IgD-negative memory B cell (primary cell): Measurements from ENCODE around the gene TASP1. TPM values are rescaled to one million over a fixed set of nuclear protein-coding genes. Genes with fewer than 3 reads are reported as not detected.
A peak's percentile ranks its signal among the peaks of the same experiment; 100 is the strongest.

ENCODE experiments used
- H3K27ac Mint-ChIP-seq, 3 donors: one replicate each; pipeline ENCODE4 v1.8.0; 2020 to 2022; ENCODE audit warnings: mild to moderate bottlenecking in 3 of 3, mixed read lengths in 3 of 3, moderate library complexity in 1 of 3
- H3K27me3 Mint-ChIP-seq: one replicate; pipeline ENCODE4 v1.8.0; 2021; ENCODE audit warnings: mixed read lengths
- H3K36me3 Mint-ChIP-seq: one replicate; pipeline ENCODE4 v1.8.0; 2020; ENCODE audit warnings: mild to moderate bottlenecking, mixed read lengths
- H3K4me1 Mint-ChIP-seq, 3 donors: one replicate each; pipeline ENCODE4 v1.8.0; 2020 to 2022; ENCODE audit warnings: mixed read lengths in 3 of 3, mild to moderate bottlenecking in 1 of 3
- H3K4me3 Mint-ChIP-seq, 4 donors: one replicate each; pipeline ENCODE4 v1.8.0; 2020 to 2022; ENCODE audit warnings: mild to moderate bottlenecking in 4 of 4, mixed read lengths in 4 of 4, moderate library complexity in 3 of 4
- H3K9me3 Mint-ChIP-seq, 3 donors: one replicate each; pipeline ENCODE4 v1.8.0; 2020 to 2021; ENCODE audit warnings: mixed read lengths in 3 of 3, mild to moderate bottlenecking in 1 of 3
- polyA plus RNA-seq: library from polyadenylated mRNA; unstranded; fragments of 300-500 nt; fragmentation: Illumina TruSeq; gene quantifications from one replicate; pipeline ENCODE4 v1.2.3, GENCODE V29; 2021

TASP1 gene
- polyA plus RNA-seq, 1 donor from 2014 or later, result 11.4 TPM

DNA sequence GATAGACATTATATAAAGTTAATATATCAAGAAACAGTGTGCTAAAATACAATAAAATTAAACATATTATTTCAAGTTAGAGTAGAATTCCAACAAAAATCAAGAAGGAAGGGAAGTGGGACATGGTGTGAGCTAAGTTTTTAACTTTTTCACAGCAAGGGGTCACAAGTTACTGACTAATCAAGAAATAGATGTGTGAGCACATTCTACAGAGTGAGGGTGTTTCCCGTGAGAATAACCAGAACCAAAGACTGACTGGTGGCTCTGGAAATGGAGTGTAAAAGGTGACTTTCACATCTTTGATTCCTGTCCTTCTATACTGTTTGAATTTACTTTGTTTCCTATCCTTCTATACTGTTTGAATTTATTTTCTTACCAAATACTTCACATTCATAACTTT, 206.6 kb downstream of the TASP1 start:
- no peak overlapping the region for H3K4me3 Mint-ChIP-seq
- H3K27ac Mint-ChIP-seq, result no peak overlapping the region
- peaks cover 0 to 6% (median 1%) of the 10 kb centered on the region in 3 donors for H3K4me1 Mint-ChIP-seq
- H3K27me3 Mint-ChIP-seq, result no peaks in the 10 kb centered on the region
- peaks cover 4 to 8% (median 5%) of the 10 kb centered on the region in 3 donors for H3K9me3 Mint-ChIP-seq
- H3K36me3 Mint-ChIP-seq, result peaks cover 12% of the 10 kb centered on the region

DNA sequence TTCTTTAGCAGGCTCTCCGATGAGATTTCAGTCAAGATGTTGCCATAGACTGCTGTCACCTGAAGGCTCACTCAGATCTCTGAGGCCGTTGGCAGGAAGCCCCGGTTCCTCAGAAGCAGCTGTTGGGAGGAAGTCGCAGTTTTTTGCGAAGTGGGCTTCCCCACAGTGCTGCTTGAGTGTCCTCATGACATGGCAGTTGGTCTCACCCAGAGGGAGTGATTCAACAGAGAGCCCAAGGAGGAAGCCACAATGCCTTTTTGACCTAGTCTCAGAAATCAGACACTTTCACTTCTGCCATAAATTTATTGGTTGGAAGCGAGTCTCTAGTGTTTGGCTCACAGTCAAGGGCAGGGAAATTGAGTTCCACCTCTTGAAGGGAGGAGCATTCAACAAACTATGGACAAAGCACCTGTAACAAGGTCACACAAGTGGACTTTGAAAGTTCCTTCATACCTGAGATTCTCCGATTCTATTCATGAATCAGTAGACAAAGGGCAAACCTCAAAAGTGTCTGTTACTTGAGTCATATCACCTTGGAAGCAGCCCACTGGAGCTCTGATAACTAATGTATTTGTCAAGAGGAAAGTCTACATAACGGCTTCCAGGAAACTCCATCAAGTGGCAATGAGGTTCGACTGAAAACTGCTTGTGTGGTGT, 208.3 kb downstream of the TASP1 start:
- Mint-ChIP-seq H3K27me3 (no peaks in the 10 kb centered on the region), H3K4me3 (no peak overlapping the region), H3K27ac (no peak overlapping the region), H3K36me3 (peaks cover 13% of the 10 kb centered on the region), H3K9me3 (peaks cover 4 to 7% (median 5%) of the 10 kb centered on the region in 3 donors), H3K4me1 (peaks cover 0 to 6% (median 1%) of the 10 kb centered on the region in 3 donors)

DNA sequence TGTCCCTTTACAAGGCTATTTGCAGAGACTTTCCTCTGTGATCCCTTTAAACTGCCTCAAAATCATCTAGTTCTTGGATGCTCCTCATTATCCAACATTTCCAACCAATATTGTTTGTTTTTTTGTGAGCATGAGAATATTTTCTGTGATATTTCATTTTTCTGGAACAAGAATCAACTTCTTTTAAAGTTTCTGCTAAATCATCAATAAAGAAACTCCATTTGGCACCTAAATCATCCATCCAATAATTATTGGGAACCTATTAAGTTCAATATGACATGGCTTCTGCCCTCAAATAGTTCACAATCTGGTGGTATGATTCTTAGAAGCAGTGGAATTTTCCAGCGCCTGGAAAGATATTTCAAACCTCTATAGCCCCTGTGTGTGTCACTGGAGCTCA, 210.0 kb downstream of the TASP1 start:
- H3K4me3 Mint-ChIP-seq, result no peak overlapping the region
- peaks cover 0 to 6% (median 1%) of the 10 kb centered on the region in 3 donors for H3K4me1 Mint-ChIP-seq
- no peak overlapping the region for H3K27ac Mint-ChIP-seq
- H3K27me3 Mint-ChIP-seq, result no peaks in the 10 kb centered on the region
- peaks cover 15% of the 10 kb centered on the region for H3K36me3 Mint-ChIP-seq
- peaks cover 4 to 7% (median 5%) of the 10 kb centered on the region in 3 donors for H3K9me3 Mint-ChIP-seq

DNA sequence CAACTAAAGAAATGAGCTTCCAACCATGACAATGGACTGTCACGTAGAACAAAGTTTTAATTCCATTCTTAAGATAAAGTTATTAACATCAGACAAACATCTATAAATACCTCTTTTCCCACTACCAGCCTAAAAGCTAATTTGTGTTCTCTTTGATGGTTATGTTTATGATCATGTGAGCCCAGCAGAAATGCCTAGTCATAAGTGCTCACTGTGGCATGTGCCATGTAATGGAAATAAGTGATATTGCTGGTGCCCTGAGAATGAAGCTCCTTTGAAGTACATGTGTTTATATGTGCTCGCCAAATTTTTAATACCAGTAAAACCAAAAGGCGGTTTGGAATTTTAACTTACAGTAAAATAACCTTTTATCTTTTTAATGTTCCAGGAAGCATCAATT, 211.9 kb downstream of the TASP1 start:
- Mint-ChIP-seq H3K27me3 (no peaks in the 10 kb centered on the region), H3K4me3 (no peak overlapping the region), H3K9me3 (peaks cover 4 to 7% (median 5%) of the 10 kb centered on the region in 3 donors), H3K36me3 (peaks cover 11% of the 10 kb centered on the region), H3K27ac (no peak overlapping the region), H3K4me1 (peaks cover 0 to 6% (median 1%) of the 10 kb centered on the region in 3 donors)

DNA sequence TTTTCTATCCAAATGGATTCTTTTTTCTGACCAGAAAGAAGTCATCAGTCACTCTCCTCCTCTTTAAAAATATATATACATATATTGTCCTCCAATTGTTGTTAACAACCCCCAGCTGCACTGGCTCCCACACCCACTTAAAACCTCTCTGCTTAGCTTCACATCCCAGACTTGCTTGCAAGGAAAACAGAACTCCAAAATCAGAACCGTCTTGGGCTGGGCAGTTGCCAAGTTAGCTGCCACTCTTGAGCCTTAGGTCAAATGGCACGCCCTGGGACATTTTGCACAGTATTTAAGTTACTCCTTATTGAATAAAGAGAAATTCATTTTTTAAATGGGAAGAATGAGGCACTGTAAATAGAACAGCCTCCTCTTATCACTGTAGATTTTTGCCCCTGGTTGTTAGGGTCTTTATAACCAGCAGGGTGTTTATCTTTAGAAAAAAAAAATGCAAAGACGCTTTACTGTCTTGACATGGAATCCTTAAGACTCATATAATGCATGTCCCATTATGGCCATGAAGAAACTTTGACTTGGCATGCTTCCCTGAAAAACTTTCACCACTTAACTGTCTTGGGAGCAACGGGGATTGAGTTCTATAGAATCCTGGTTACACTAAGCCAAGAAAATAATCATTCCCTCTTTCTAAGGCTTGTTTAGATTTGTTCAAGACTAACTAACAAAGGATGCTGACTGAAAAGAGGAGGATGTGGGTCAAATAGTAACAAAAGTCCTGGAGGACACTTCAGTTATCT, 213.2 kb downstream of the TASP1 start:
- Mint-ChIP-seq H3K4me1 (peaks cover 0 to 2% (median 0%) of the 10 kb centered on the region in 3 donors), H3K27ac (no peak overlapping the region), H3K36me3 (peaks cover 11% of the 10 kb centered on the region), H3K9me3 (peaks cover 0 to 4% (median 2%) of the 10 kb centered on the region in 3 donors), H3K27me3 (no peaks in the 10 kb centered on the region), H3K4me3 (no peak overlapping the region)

DNA sequence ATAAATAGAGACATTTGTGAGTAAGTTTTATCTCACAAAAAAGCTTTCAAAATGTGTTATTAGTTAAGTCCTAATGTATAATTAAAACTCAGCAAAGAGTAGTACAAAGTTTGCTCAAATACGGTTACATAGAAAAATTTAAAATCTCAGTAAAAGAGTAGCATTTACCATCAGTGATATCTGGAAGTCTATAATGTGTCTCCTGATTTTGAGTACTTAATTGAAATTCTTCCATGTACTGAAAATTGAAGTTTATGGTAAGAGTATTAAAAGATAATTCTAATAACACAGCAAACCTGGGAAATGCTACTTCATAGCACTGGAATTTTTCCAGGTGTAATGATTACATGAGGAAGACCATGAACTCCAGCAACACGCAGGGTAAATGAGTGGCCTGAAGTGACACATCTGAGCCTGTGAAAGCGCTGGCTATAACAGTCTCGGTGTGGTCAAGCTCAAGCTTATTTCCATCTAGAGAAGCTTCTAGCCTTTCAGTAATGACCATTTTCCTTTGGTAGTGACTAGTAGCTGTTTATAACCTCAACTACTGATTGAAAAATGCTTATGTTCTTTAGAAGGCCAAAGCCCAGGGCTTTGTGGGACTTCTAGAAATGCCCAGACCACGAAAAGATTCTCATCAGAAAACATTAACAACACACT, 214.4 kb downstream of the TASP1 start:
- Mint-ChIP-seq H3K4me3 (no peak overlapping the region), H3K9me3 (peaks cover 0 to 2% (median 0%) of the 10 kb centered on the region in 3 donors), H3K4me1 (peaks cover 0 to 2% (median 0%) of the 10 kb centered on the region in 3 donors)

DNA sequence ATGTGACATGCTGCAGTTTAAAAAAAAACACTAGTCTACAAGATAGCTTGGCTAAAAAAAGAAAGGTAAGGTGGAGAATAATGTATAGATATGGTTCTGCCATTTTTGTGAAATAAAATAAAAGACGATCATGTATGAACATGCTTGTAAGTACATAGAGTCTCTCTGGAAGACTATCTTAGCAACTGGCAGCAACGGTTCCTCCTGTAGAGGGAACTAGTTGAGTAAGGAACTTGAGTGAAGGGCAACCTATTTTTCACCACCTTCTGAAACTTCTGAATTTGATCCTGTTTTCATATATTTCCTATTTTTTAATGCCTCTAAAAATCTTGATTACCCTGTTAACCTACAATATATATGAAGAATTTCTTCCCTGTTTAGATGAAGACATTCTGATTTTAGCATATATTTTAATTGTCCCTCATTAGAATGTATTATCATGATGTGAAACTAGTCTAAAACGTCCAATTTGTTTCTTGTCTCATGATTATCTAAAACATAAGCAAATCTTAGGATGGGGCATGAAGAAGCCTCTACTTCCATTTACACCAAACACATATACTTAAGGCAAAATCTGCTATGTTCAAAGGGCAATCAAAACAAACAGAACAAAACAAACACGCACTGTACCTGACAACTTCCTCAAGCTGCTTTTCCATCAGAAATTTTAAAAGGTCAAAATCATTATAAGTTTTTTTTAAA, 215.1 kb downstream of the TASP1 start:
- Mint-ChIP-seq H3K27me3 (no peaks in the 10 kb centered on the region), H3K9me3 (no peaks in the 10 kb centered on the region), H3K27ac (peak overlapping the region in 1 of 3 donors; percentile 25), H3K4me3 (no peak overlapping the region), H3K4me1 (no peaks in the 10 kb centered on the region), H3K36me3 (peaks cover 8% of the 10 kb centered on the region)

More for the DNA sequence above, 214.4 kb downstream of the TASP1 start:
- Mint-ChIP-seq H3K27ac (no peak overlapping the region), H3K27me3 (no peaks in the 10 kb centered on the region), H3K36me3 (peaks cover 11% of the 10 kb centered on the region)

DNA sequence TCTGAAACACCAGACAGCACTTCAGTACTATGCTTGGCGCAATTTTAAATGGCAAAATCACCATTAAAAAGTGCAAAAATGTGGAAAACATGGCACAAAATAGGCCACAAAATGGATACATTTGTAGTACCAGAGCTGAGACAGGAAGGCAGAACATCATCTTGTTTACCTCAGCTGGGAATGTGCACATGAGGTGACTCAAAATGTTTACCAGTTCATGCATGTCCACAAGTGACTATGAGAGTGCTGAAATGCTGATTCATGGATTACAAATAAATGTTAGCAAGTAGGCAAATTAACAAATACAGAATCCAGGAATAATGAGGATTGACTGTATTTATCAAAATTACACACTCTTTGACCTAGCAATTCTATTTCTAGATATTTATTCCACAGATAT, 216.1 kb downstream of the TASP1 start:
- H3K27ac Mint-ChIP-seq, result no peak overlapping the region
- H3K36me3 Mint-ChIP-seq, result peaks cover 8% of the 10 kb centered on the region
- no peak overlapping the region for H3K4me3 Mint-ChIP-seq
- no peaks in the 10 kb centered on the region for H3K4me1 Mint-ChIP-seq
- no peaks in the 10 kb centered on the region for H3K9me3 Mint-ChIP-seq
- H3K27me3 Mint-ChIP-seq, result no peaks in the 10 kb centered on the region

DNA sequence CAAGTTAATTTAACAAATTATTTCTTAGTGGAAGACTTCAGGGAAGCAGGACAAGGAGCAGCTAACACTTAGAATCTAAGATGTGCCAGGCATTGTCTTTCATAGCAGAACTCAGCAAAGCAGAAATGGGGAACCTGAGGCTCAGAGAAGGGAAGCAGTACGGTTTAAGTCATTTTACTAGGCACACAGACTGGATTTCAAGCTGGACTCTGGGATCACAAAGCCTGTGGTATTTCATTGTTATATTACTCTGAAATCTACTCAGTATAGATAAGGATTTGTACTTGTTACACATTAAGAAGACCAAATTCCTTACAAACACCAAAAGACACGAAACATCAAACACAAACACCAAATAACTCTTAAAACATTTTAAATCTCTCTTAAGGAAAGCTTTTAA, 218.1 kb downstream of the TASP1 start:
- Mint-ChIP-seq H3K4me1 (no peaks in the 10 kb centered on the region), H3K27ac (no peak overlapping the region), H3K9me3 (no peaks in the 10 kb centered on the region), H3K27me3 (no peaks in the 10 kb centered on the region), H3K4me3 (no peak overlapping the region), H3K36me3 (peaks cover 12% of the 10 kb centered on the region)

DNA sequence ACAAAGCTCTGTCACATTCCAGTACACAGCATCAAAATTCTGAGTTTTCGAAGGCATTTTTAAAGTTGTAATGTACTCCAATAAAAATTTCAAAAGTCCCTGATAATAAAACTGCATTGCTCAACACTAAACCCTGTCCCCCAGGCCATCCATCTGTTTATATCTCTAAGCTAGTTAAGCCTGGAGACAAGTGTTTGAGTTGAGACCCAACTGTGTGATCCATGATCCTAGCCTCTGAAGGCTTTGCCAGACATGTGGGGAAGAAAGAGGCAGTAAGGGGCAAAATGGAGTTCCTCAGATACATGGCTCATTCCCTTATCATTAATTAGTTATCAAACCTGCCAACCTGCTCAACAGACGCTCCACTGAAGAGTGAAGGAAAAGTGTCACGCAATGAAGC, 219.3 kb downstream of the TASP1 start:
- no peak overlapping the region for H3K27ac Mint-ChIP-seq
- no peaks in the 10 kb centered on the region for H3K4me1 Mint-ChIP-seq
- H3K9me3 Mint-ChIP-seq, result no peaks in the 10 kb centered on the region
- H3K36me3 Mint-ChIP-seq, result peaks cover 10% of the 10 kb centered on the region
- H3K4me3 Mint-ChIP-seq, result no peak overlapping the region
- no peaks in the 10 kb centered on the region for H3K27me3 Mint-ChIP-seq

DNA sequence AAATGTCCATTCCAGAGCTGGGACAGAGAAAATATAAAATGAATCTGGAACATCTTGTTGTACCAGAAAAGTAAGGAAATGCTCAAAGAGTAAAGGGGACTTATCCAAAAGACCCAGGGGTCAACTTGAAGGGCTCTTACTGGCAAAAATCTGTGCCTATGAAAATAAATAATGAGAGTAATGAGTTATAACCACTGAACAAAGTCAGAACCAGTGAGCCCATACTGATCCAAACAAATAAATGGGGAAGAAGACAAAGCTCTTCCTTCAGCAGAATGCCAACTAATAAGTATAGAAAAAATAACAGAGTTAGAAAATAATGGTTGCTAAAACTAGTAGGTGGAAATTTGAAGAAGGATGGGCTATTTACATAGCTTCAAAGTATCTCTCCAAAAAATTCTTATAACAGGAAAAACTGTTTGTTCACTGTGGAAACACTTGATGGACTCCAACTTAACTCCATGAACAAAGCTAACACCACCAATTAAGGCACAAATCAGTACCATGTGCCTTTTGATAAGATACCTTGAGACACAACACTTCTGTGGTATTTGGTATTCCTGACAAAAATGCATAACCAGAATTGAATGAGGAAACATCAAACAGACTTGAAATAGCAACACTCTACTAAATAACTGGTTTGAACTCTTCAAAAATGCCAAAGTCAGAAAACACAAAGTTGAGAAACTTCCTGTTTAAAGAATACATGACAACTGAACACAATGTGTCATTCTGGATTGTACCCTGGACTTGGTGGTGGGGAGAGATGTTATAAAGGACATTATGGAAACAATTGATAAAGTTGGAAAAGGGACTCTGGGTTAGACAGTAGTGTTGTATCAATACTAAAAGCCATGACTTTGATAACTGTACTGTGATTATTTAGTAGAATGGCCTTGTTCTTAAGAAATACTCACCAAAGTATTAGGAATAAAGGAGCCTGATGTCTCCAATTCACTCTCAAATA, 220.2 kb downstream of the TASP1 start:
- no peaks in the 10 kb centered on the region for H3K9me3 Mint-ChIP-seq
- no peak overlapping the region for H3K27ac Mint-ChIP-seq
- no peaks in the 10 kb centered on the region for H3K4me1 Mint-ChIP-seq
- H3K4me3 Mint-ChIP-seq, result no peak overlapping the region
- peaks cover 10% of the 10 kb centered on the region for H3K36me3 Mint-ChIP-seq
- H3K27me3 Mint-ChIP-seq, result no peaks in the 10 kb centered on the region

DNA sequence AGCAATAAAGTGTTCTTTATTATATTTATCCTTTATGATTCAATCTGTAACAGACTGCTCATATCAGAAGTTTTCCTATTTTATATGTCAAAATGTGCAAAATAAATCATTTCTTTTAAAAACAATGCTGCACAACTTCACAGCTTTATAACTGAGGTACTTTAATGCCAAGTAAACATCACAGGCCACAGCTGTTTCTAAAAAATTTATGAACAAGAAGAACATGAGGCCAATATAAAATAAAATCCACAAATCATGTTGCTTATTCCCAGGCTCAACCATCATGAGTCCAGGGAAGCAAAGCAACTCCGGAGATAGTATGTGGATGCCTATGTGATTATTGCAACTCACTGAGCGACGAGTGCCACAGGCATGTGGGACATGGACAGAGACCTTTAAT, 222.2 kb downstream of the TASP1 start:
- no peaks in the 10 kb centered on the region for H3K4me1 Mint-ChIP-seq
- H3K27me3 Mint-ChIP-seq, result no peaks in the 10 kb centered on the region
- H3K27ac Mint-ChIP-seq, result no peak overlapping the region
- peaks cover 11% of the 10 kb centered on the region for H3K36me3 Mint-ChIP-seq
- no peak overlapping the region for H3K4me3 Mint-ChIP-seq
- H3K9me3 Mint-ChIP-seq, result no peaks in the 10 kb centered on the region

DNA sequence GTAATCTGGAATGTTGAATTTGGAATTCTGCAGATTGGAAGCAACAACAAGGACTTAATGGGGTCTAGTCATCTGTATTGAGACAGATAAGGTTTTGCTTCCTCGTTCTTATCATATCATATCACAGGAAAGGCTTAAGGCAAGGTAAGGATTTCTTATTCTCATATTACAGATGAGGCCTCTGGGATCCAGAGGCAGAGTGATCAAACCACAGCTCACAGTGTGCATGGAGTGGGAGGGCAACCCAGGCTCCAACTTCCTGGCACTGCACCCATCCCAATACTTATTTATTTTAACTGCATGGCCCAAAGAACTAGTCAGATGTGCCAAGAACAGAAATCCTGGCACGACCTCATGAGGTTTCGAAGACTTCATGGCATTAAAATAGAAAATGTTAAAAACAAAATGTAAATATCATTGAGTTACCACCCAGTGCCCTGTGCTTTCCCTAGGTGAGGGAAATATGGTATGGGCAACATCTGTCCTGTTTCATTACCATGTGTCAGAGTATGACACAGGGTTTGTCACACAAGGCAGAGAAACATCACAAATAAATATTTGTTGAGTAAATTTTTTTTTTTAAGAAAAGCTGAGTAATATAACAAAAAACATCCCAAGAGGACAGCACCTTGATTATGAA, 225.8 kb downstream of the TASP1 start:
- Mint-ChIP-seq H3K27ac (no peak overlapping the region), H3K9me3 (peaks cover 0 to 2% (median 0%) of the 10 kb centered on the region in 3 donors), H3K36me3 (peaks cover 12% of the 10 kb centered on the region), H3K27me3 (no peaks in the 10 kb centered on the region), H3K4me3 (peak overlapping the region in 1 of 4 donors; percentile 37), H3K4me1 (no peaks in the 10 kb centered on the region)

DNA sequence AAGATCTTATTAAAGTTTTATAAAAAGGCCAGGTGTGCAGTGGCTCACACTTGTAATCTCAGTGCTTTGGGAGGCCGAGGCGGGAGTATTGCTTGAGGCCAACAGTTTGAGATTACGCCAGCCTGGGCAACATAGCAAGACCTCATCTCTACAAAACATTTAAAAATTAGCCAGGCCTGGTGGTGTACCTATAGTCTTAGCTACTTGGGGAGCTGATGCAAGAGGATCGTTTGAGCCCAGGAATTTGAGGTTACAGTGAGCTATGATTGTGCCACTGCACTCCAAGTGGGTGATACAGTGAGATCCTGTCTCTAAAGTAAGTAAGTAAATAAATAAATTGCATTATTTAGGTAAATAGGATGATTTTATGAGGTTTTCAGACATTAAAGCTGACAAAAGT, 234.4 kb downstream of the TASP1 start:
- H3K27ac Mint-ChIP-seq, result no peak overlapping the region
- H3K4me3 Mint-ChIP-seq, result no peak overlapping the region

More for the DNA sequence above, 234.4 kb downstream of the TASP1 start:
- Mint-ChIP-seq H3K27me3 (no peaks in the 10 kb centered on the region), H3K9me3 (no peaks in the 10 kb centered on the region), H3K4me1 (no peaks in the 10 kb centered on the region), H3K36me3 (peaks cover 17% of the 10 kb centered on the region)
